Right atrium auricular region (tissue), 2 donors: Measurements from ENCODE around the gene QRICH1. TPM values are rescaled to one million over a fixed set of nuclear protein-coding genes. Genes with fewer than 3 reads are reported as not detected.

Experiments used
- DNase-seq: peaks from one replicate; pipeline ENCODE4 v3.0.0-alpha.2; 2019; ENCODE audit warnings: low spot score
- H3K27ac ChIP-seq, 2 donors: fragments of 200-600 bp; sonication (generic); 1 replicate in 1 of 2; 2 replicates in 1 of 2; pipeline ENCODE4 v1.5.1; 2016 to 2019
- H3K27me3 ChIP-seq, 2 donors: fragments of 200-600 bp; sonication (generic); one replicate each; pipeline versions ENCODE4 v1.5.1 to v1.6.0; 2017 to 2019
- H3K36me3 ChIP-seq: fragments of 200-600 bp; sonication (generic); one replicate; pipeline ENCODE4 v1.5.1; 2016
- H3K4me1 ChIP-seq, 2 donors: fragments of 200-600 bp; sonication (generic); one replicate each; pipeline versions ENCODE4 v1.5.1 to v1.6.0; 2017 to 2019
- H3K4me3 ChIP-seq, 2 donors: fragments of 200-600 bp; sonication (generic); 1 replicate in 1 of 2; 2 replicates in 1 of 2; pipeline ENCODE4 v1.5.1; 2017 to 2019; ENCODE audit warnings: mild to moderate bottlenecking in 1 of 2, moderate library complexity in 1 of 2
- H3K9me3 ChIP-seq, 2 donors: fragments of 200-600 bp; sonication (generic); one replicate each; pipeline ENCODE4 v1.5.1; 2019
- CTCF ChIP-seq, 2 donors: fragments of 200-600 bp; sonication (generic); IDR thresholded peaks; one replicate each; pipeline ENCODE4 v1.5.1; 2019; ENCODE audit warnings: antibody characterized with exemption in 2 of 2
- total RNA-seq, 2 donors: library from RNA; depleted of rRNA; stranded (reverse); fragments of >200 nt; gene quantifications; one replicate each; pipeline ENCODE4 v1.1.0, GENCODE V29; 2016

Gene QRICH1
- total RNA-seq, 2 donors from 2014 or later, result 39.1 to 46.8 TPM

- H3K27ac ChIP-seq, result peak within 1 kb of the TSS; percentile 84 to 93
- no peaks in the 10 kb centered on the region for H3K27me3 ChIP-seq
- H3K4me3 ChIP-seq, result peak within 1 kb of the TSS; percentile 64 to 90
- H3K4me1 ChIP-seq, result peaks cover 0 to 25% of the 10 kb centered on the region in 2 donors
- peak in 1 of 2 donors; percentile 59 for TF ChIP-seq CTCF (IDR thresholded peaks at IDR 0.05)
- H3K9me3 ChIP-seq, result no peaks in the 10 kb centered on the region
- H3K36me3 ChIP-seq, result peaks cover 17% of the 10 kb centered on the region
- peak; percentile 97 for DNase-seq
These were observed 103.9 kb downstream of the QRICH1 start, which contains the start of gene P4HTM for GRCh38 chr3:48989796-48990635. P4HTM (plus strand) TSS chr3:48990241; CDS start chr3:48990257, 16 bp downstream.

GRCh38 chr3:48989126-48989795 lies 104.6 kb downstream of the QRICH1 start:
- H3K27ac ChIP-seq, result peak overlapping the region; percentile 84 to 93
- H3K27me3 ChIP-seq, result no peaks in the 10 kb centered on the region
- H3K9me3 ChIP-seq, result no peaks in the 10 kb centered on the region
- H3K36me3 ChIP-seq, result peaks cover 20% of the 10 kb centered on the region
- DNase-seq, result no peak
- no peak for TF ChIP-seq CTCF (IDR thresholded peaks at IDR 0.05)
- peak overlapping the region; percentile 64 to 90 for H3K4me3 ChIP-seq
- peaks cover 0 to 25% of the 10 kb centered on the region in 2 donors for H3K4me1 ChIP-seq

- H3K9me3 ChIP-seq, result no peaks in the 10 kb centered on the region
These were observed 108.0 kb downstream of the QRICH1 start for GRCh38 chr3:48985831-48986376.

GRCh38 chr3:48984663-48985062 lies 109.2 kb downstream of the QRICH1 start:
- TF ChIP-seq CTCF (IDR thresholded peaks at IDR 0.05), result no peak
- Histone ChIP-seq H3K4me3 (no peak overlapping the region), H3K9me3 (no peaks in the 10 kb centered on the region), H3K36me3 (peaks cover 62% of the 10 kb centered on the region), H3K4me1 (peaks cover 0 to 9% of the 10 kb centered on the region in 2 donors), H3K27ac (no peak overlapping the region), H3K27me3 (no peaks in the 10 kb centered on the region)
- no peak for DNase-seq

More at GRCh38 chr3:48985831-48986376, 108.0 kb downstream of the QRICH1 start:
- no peak for DNase-seq
- no peak overlapping the region for H3K4me3 ChIP-seq
- no peak for TF ChIP-seq CTCF (IDR thresholded peaks at IDR 0.05)
- no peak overlapping the region for H3K27ac ChIP-seq
- peaks cover 49% of the 10 kb centered on the region for H3K36me3 ChIP-seq
- no peaks in the 10 kb centered on the region for H3K27me3 ChIP-seq
- peaks cover 0 to 11% of the 10 kb centered on the region in 2 donors for H3K4me1 ChIP-seq

GRCh38 chr3:48983096-48983495 lies 110.8 kb downstream of the QRICH1 start:
- Histone ChIP-seq H3K9me3 (no peaks in the 10 kb centered on the region), H3K27me3 (no peaks in the 10 kb centered on the region), H3K4me1 (no peaks in the 10 kb centered on the region), H3K27ac (no peak overlapping the region), H3K4me3 (no peak overlapping the region), H3K36me3 (peaks cover 77% of the 10 kb centered on the region)
- no peak for TF ChIP-seq CTCF (IDR thresholded peaks at IDR 0.05)
- no peak for DNase-seq
